ENCODE data around the gene DEDD2. TPM values are rescaled to one million over a fixed set of nuclear protein-coding genes. Genes with fewer than 3 reads are reported as not detected.
A peak's percentile ranks its signal among the peaks of the same experiment; 100 is the strongest.

Gene DEDD2
- total RNA-seq, 1 donor from 2014 or later, result 15.8 TPM

- TF ChIP-seq CTCF (IDR thresholded peaks at IDR 0.05; ENCODE audit: borderline replicate concordance), result no peak
- peak overlapping the region; percentile 55 for H3K27ac ChIP-seq (replicated peaks)
- H3K4me1 ChIP-seq, result peaks cover 27% of the 10 kb centered on the region
- no peak for DNase-seq
- intact Hi-C loops (cut with micrococcal nuclease), result no loop called here
- H3K36me3 ChIP-seq, result peaks cover 60% of the 10 kb centered on the region
- H3K9me3 ChIP-seq (replicated peaks), result no peaks in the 10 kb centered on the region
- H3K27me3 ChIP-seq (ENCODE audit: low read depth), result no peaks in the 10 kb centered on the region
- no peak overlapping the region for H3K4me3 ChIP-seq
Measured at GRCh38 chr19:42200116-42200715, 17.3 kb downstream of the DEDD2 start.

GRCh38 chr19:42199440-42200115 is 17.9 kb downstream of the DEDD2 start:
- no peaks in the 10 kb centered on the region for H3K9me3 ChIP-seq (replicated peaks)
- peak overlapping the region; percentile 36 for H3K27ac ChIP-seq (replicated peaks)
- peak; percentile 35 for DNase-seq
- H3K36me3 ChIP-seq, result peaks cover 60% of the 10 kb centered on the region
- no peak overlapping the region for H3K4me3 ChIP-seq
- TF ChIP-seq CTCF (IDR thresholded peaks at IDR 0.05; ENCODE audit: borderline replicate concordance), result no peak
- H3K27me3 ChIP-seq (ENCODE audit: low read depth), result no peaks in the 10 kb centered on the region
- intact Hi-C loops (cut with micrococcal nuclease), result no loop called here
- H3K4me1 ChIP-seq, result peaks cover 27% of the 10 kb centered on the region

GRCh38 chr19:42198676-42199439 is 18.6 kb downstream of the DEDD2 start:
- TF ChIP-seq CTCF (IDR thresholded peaks at IDR 0.05; ENCODE audit: borderline replicate concordance), result no peak
- intact Hi-C loops (cut with micrococcal nuclease), result no loop called here
- Histone ChIP-seq H3K9me3 (replicated peaks) (peaks cover under 1% of the 10 kb centered on the region), H3K4me3 (no peak overlapping the region), H3K27me3 (ENCODE audit: low read depth) (no peaks in the 10 kb centered on the region), H3K27ac (replicated peaks) (peak overlapping the region; percentile 36), H3K4me1 (peaks cover 27% of the 10 kb centered on the region), H3K36me3 (peaks cover 53% of the 10 kb centered on the region)
- DNase-seq, result no peak

GRCh38 chr19:42197375-42197817 is 20.1 kb downstream of the DEDD2 start:
- Histone ChIP-seq H3K27me3 (ENCODE audit: low read depth) (peaks cover 7% of the 10 kb centered on the region), H3K27ac (replicated peaks) (no peak overlapping the region), H3K4me1 (peaks cover 27% of the 10 kb centered on the region), H3K36me3 (peaks cover 40% of the 10 kb centered on the region), H3K9me3 (replicated peaks) (peaks cover 9% of the 10 kb centered on the region), H3K4me3 (no peak overlapping the region)
- TF ChIP-seq CTCF (IDR thresholded peaks at IDR 0.05; ENCODE audit: borderline replicate concordance), result no peak
- DNase-seq, result no peak
- intact Hi-C loops (cut with micrococcal nuclease), result no loop called here

GRCh38 chr19:42196011-42197001 is 21.2 kb downstream of the DEDD2 start:
- Histone ChIP-seq H3K36me3 (peaks cover 30% of the 10 kb centered on the region), H3K9me3 (replicated peaks) (peaks cover 9% of the 10 kb centered on the region), H3K4me3 (no peak overlapping the region), H3K27ac (replicated peaks) (no peak overlapping the region), H3K27me3 (ENCODE audit: low read depth) (peaks cover 15% of the 10 kb centered on the region), H3K4me1 (peaks cover 27% of the 10 kb centered on the region)
- intact Hi-C loops (cut with micrococcal nuclease), result no loop called here
- TF ChIP-seq CTCF (IDR thresholded peaks at IDR 0.05; ENCODE audit: borderline replicate concordance), result no peak
- DNase-seq, result no peak

All from left ventricle myocardium inferior (tissue), 1 donor.